Right lobe of liver (tissue), 6 donors: Measurements from ENCODE around the gene SPAG6. TPM values are rescaled to one million over a fixed set of nuclear protein-coding genes. Genes with fewer than 3 reads are reported as not detected.
A peak's percentile ranks its signal among the peaks of the same experiment; 100 is the strongest.

ENCODE experiments used
- ATAC-seq, 4 donors: fragments of 200-7000 bp; cut with Tn5 transposase; one replicate each; pipeline ENCODE4 v1.9.1; 2020; ENCODE audit warnings: mild to moderate bottlenecking in 4 of 4, moderate library complexity in 4 of 4
- DNase-seq, 3 donors: peaks; one replicate each; pipeline ENCODE4 v3.0.0-alpha.2; 2020
- H3K27ac ChIP-seq, 3 donors: fragments of 200-600 bp; one replicate each; pipeline ENCODE4 v1.8.0; 2022
- H3K27me3 ChIP-seq, 2 donors: fragments of 200-600 bp; one replicate each; pipeline ENCODE4 v1.8.0; 2022
- H3K36me3 ChIP-seq, 4 donors: fragments of 200-600 bp; sonication (generic) in 1 of 4; one replicate each; pipeline versions ENCODE4 v1.5.1 to v1.8.0; 2017 to 2022; ENCODE audit warnings: control low read depth in 1 of 4
- H3K4me1 ChIP-seq, 4 donors: fragments of 200-600 bp; sonication (generic) in 1 of 4; one replicate each; pipeline versions ENCODE4 v1.5.1 to v1.8.0; 2017 to 2022; ENCODE audit warnings: control low read depth in 1 of 4
- H3K4me3 ChIP-seq, 3 donors: fragments of 200-600 bp; one replicate each; pipeline ENCODE4 v1.8.0; 2022
- H3K9me3 ChIP-seq, 4 donors: fragments of 200-600 bp; sonication (generic) in 1 of 4; one replicate each; pipeline versions ENCODE4 v1.5.1 to v1.8.0; 2017 to 2022; ENCODE audit warnings: control low read depth in 1 of 4
- CTCF ChIP-seq, 4 donors: fragments of 200-600 bp in 3 of 4; fragments of 450-650 bp in 1 of 4; IDR thresholded peaks; one replicate each; pipeline versions ENCODE4 v1.5.1 to v1.8.0; 2016 to 2022; ENCODE audit warnings: antibody characterized with exemption in 4 of 4, mild to moderate bottlenecking in 2 of 4
- POLR2A ChIP-seq: fragments of 450-650 bp; IDR thresholded peaks from one replicate; pipeline ENCODE4 v1.6.1; 2017; ENCODE audit warnings: antibody characterized with exemption, mild to moderate bottlenecking
- WGBS: methylation state at CpG from one replicate; pipeline ENCODE4 v1.1.6; 2018; ENCODE audit warnings: low coverage, low lambda C conversion rate; ENCODE audit not compliant: insufficient coverage; ENCODE audit errors: missing lambda C conversion rate; 5-methylcytosine and 5-hydroxymethylcytosine counted together
- intact Hi-C, 2 donors: fragments of 100-400 bp; cut with DNase I; formaldehyde crosslinking; loops; one replicate each; pipeline versions ENCODE4 v1.11.2 to v1.14.1; 2022
- total RNA-seq, 6 experiments: library from RNA; depleted of rRNA in 2 of 6; stranded (reverse); fragments of >200 nt in 2 of 6; fragmentation: NEBNext Ultra II Directional in 3 of 6; extraction: Animal tissue kit (Norgen Biotek cat#: 25700) in 3 of 6; gene quantifications; one replicate each; pipeline versions ENCODE4 v1.1.0 to v1.2.4, GENCODE V29; 2016 to 2023
- donor health status: DM: no; HTN: yes; CAD: no.
- donor health status: DM: no; HTN: no; CAD: no.
- donor health status: DM: no; HTN: no; CAD: no.
- donor health status: DM: no; HTN: yes; CAD: no.
- donor health status: DM: no; HTN: yes; CAD: no.

Gene SPAG6
- total RNA-seq, 6 experiments from 2014 or later, result not detected

GRCh38 chr10:22315455-22316285 lies 29.6 kb upstream of the SPAG6 start:
- Histone ChIP-seq H3K27me3 (no peaks in the 10 kb centered on the region), H3K36me3 (no peaks in the 10 kb centered on the region), H3K4me3 (peak overlapping the region; percentile 68 to 86 (median 74)), H3K27ac (peak overlapping the region; percentile 82 to 86 (median 86)), H3K9me3 (no peaks in the 10 kb centered on the region), H3K4me1 (peaks cover 0 to 17% (median 7%) of the 10 kb centered on the region in 4 donors)
- ATAC-seq (peak; percentile 3 to 8 (median 4)), DNase-seq (no peak)
- WGBS, result 1% methylated on average over 19 of the region's 53 CpGs
- intact Hi-C loops, result no loop called here
- TF ChIP-seq POLR2A, result no peak
- TF ChIP-seq CTCF (IDR thresholded peaks at IDR 0.05), result no peak

GRCh38 chr10:22316286-22317075 lies 28.8 kb upstream of the SPAG6 start, which contains the start of gene COMMD3:
COMMD3 (plus strand) TSS chr10:22316388; CDS start chr10:22316418, 30 bp downstream.
- intact Hi-C loops, result no loop called here

GRCh38 chr10:22317076-22317370 lies 28.3 kb upstream of the SPAG6 start:
- WGBS, result 2% methylated on average over 9 of the region's 9 CpGs
- Histone ChIP-seq H3K4me1 (peaks cover 0 to 17% (median 7%) of the 10 kb centered on the region in 4 donors), H3K36me3 (no peaks in the 10 kb centered on the region), H3K4me3 (peak overlapping the region; percentile 68 to 86 (median 74)), H3K27me3 (no peaks in the 10 kb centered on the region), H3K9me3 (no peaks in the 10 kb centered on the region), H3K27ac (peak overlapping the region; percentile 82 to 86 (median 86))
- TF ChIP-seq POLR2A (no peak), CTCF (IDR thresholded peaks at IDR 0.05) (no peak)
- intact Hi-C loops, result no loop called here
- ATAC-seq, result peak; percentile 3 to 20 (median 4)
- DNase-seq, result no peak

More at GRCh38 chr10:22316286-22317075, 28.8 kb upstream of the SPAG6 start, which contains the start of gene COMMD3:
- peak; percentile 84 to 87 (median 85) for ATAC-seq
- DNase-seq, result peak; percentile 90 to 92 (median 91)
- TF ChIP-seq POLR2A, result peak; percentile 84
- no peak for TF ChIP-seq CTCF (IDR thresholded peaks at IDR 0.05)
- Histone ChIP-seq H3K27ac (peak within 1 kb of the TSS; percentile 82 to 86 (median 86)), H3K27me3 (no peaks in the 10 kb centered on the region), H3K4me1 (peaks cover 0 to 17% (median 7%) of the 10 kb centered on the region in 4 donors), H3K36me3 (no peaks in the 10 kb centered on the region), H3K4me3 (peak within 1 kb of the TSS; percentile 68 to 86 (median 74)), H3K9me3 (no peaks in the 10 kb centered on the region)
- 0% methylated on average over 14 of the region's 63 CpGs for WGBS

GRCh38 chr10:22317771-22318565 lies 27.3 kb upstream of the SPAG6 start:
- intact Hi-C loops, result no loop called here
- 73% methylated on average over 6 of the region's 6 CpGs for WGBS
- Histone ChIP-seq H3K27ac (no peak overlapping the region), H3K36me3 (no peaks in the 10 kb centered on the region), H3K9me3 (no peaks in the 10 kb centered on the region), H3K4me3 (no peak overlapping the region), H3K4me1 (peaks cover 0 to 24% (median 7%) of the 10 kb centered on the region in 4 donors), H3K27me3 (no peaks in the 10 kb centered on the region)
- TF ChIP-seq POLR2A, result no peak
- TF ChIP-seq CTCF (IDR thresholded peaks at IDR 0.05), result no peak
- no peak for ATAC-seq
- DNase-seq, result no peak
